ENCODE data around the gene SUPT6H. TPM values are rescaled to one million over a fixed set of nuclear protein-coding genes. Genes with fewer than 3 reads are reported as not detected.

SUPT6H gene
- total and polyA plus RNA-seq, 9 of the 15 experiments (the other 6 are each of a cell fraction or from before 2014, with no cell fraction given): 1.7 to 77.7 (median 49.2) TPM

DNA sequence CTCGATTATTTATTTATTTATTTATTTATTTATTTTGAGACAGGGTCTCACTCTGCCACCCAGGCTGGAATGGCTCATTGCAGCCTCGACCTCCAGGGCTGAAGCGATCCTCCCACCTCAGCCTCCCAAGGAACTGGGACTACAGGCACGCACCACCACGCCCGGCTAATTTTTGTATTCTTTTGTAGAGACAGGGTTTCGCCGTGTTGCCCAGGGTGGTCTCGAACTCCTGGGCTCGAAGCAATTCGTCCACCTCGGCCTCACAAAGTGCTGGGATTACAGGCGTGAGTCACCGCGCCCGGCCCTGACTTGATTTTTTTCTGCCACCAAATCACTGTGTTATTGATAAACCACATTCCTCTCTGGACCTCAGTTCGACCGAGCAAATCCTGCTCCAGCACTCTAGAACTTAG lies 57.0 kb downstream of the SUPT6H start (continued):
- TF ChIP-seq, protein P1, sequence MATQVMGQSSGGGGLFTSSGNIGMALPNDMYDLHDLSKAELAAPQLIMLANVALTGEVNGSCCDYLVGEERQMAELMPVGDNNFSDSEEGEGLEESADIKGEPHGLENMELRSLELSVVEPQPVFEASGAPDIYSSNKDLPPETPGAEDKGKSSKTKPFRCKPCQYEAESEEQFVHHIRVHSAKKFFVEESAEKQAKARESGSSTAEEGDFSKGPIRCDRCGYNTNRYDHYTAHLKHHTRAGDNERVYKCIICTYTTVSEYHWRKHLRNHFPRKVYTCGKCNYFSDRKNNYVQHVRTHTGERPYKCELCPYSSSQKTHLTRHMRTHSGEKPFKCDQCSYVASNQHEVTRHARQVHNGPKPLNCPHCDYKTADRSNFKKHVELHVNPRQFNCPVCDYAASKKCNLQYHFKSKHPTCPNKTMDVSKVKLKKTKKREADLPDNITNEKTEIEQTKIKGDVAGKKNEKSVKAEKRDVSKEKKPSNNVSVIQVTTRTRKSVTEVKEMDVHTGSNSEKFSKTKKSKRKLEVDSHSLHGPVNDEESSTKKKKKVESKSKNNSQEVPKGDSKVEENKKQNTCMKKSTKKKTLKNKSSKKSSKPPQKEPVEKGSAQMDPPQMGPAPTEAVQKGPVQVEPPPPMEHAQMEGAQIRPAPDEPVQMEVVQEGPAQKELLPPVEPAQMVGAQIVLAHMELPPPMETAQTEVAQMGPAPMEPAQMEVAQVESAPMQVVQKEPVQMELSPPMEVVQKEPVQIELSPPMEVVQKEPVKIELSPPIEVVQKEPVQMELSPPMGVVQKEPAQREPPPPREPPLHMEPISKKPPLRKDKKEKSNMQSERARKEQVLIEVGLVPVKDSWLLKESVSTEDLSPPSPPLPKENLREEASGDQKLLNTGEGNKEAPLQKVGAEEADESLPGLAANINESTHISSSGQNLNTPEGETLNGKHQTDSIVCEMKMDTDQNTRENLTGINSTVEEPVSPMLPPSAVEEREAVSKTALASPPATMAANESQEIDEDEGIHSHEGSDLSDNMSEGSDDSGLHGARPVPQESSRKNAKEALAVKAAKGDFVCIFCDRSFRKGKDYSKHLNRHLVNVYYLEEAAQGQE (IDR thresholded peaks at IDR 0.05; ENCODE audit: borderline replicate concordance): 0 out of 2 replicates have a peak, but pooled peaks have one; percentile 27
- TF ChIP-seq, protein P1 (CRISPR knock-in tag; IDR thresholded peaks at IDR 0.05; ENCODE audit: low read depth): no peak
- TF ChIP-seq, protein P2, sequence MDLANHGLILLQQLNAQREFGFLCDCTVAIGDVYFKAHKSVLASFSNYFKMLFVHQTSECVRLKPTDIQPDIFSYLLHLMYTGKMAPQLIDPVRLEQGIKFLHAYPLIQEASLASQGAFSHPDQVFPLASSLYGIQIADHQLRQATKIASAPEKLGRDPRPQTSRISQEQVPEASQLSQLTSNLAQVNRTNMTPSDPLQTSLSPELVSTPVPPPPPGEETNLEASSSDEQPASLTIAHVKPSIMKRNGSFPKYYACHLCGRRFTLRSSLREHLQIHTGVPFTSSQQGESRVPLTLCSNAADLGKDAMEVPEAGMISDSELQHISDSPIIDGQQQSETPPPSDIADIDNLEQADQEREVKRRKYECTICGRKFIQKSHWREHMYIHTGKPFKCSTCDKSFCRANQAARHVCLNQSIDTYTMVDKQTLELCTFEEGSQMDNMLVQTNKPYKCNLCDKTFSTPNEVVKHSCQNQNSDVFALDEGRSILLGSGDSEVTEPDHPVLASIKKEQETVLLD (IDR thresholded peaks at IDR 0.05): peak; percentile 34; the same call in 1 of the 2 replicates
- TF ChIP-seq DACH1 (IDR thresholded peaks at IDR 0.05; ENCODE audit: partially characterized antibody): no peak
- TF ChIP-seq JUND (IDR thresholded peaks at IDR 0.05; ENCODE audit: borderline replicate concordance, low read depth, low read length): peak; percentile 72
- peak; percentile 69; the same call in 2 of the 3 replicates for TF ChIP-seq JUND (tag; IDR thresholded peaks at IDR 0.05; ENCODE audit: borderline replicate concordance, low read depth, low read length)
- no peak for TF ChIP-seq CHD1 (IDR thresholded peaks at IDR 0.05; ENCODE audit: low read length)
- no peak for TF ChIP-seq TCF7L2 (IDR thresholded peaks at IDR 0.05; ENCODE audit: low read depth, low read length)
- TF ChIP-seq MEF2D (tag; conservative IDR thresholded peaks at IDR 0.05; ENCODE audit: low read depth): no peak
- TF ChIP-seq, protein P3, sequence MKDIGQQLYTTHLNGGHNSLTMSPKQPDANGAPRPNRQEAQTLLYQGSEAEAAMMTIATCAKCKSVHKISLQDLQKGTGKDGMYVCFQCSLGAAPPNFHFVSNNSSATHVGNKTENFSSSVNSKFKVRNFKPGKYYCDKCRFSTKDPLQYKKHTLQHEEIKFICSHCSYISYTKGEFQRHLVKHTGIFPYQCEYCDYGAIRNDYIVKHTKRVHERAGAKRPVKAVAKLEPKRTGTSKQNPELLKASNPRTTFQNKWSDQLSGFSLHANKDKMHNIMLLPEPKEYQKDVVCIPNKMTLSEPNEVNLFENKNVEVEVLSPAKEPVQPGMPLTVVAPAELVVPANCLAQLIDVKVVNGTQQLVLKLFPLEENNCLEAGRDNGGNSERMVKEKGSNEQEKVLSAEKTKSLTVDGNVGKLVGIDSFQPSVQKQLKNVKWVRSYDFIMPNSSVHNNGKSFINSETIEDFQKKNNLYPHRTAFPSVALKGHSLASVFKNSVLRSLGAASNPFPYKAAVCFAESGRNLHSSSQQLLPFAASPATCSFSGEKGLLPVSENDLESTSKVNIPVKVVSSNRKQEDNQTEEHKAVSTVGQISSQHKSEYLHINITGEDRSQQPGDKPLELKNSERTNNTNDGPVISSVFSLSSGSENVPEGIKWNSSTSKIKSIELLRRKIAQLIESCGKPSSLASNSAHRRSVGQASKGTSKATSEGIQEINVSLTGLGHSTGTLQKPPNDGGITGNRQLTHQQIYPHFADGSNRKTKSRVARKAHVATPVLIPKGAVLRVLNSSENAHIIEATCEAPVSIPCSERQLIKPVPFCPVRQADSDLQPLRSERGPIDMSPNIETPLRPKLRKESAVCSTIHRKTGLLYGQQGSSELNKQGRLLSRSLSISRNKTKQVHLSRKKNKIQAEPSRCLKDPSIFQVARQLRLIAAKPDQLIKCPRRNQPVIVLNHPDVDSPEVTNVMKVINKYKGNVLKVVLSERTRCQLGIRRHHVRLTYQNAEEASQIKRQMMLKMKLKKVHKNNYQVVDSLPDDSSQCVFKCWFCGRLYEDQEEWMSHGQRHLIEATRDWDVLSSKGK (CRISPR knock-in tag; IDR thresholded peaks at IDR 0.05): no peak
- TF ChIP-seq BHLHE40 (IDR thresholded peaks at IDR 0.05; ENCODE audit: low read length): 0 out of 2 replicates have a peak, but pooled peaks have one; percentile 11
- TF ChIP-seq, protein P4, sequence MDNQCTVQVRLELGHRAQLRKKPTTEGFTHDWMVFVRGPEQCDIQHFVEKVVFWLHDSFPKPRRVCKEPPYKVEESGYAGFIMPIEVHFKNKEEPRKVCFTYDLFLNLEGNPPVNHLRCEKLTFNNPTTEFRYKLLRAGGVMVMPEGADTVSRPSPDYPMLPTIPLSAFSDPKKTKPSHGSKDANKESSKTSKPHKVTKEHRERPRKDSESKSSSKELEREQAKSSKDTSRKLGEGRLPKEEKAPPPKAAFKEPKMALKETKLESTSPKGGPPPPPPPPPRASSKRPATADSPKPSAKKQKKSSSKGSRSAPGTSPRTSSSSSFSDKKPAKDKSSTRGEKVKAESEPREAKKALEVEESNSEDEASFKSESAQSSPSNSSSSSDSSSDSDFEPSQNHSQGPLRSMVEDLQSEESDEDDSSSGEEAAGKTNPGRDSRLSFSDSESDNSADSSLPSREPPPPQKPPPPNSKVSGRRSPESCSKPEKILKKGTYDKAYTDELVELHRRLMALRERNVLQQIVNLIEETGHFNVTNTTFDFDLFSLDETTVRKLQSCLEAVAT (IDR thresholded peaks at IDR 0.05): no peak
- TF ChIP-seq SMAD2 (IDR thresholded peaks at IDR 0.05; ENCODE audit: low read depth, low read length): no peak
- no peak for TF ChIP-seq ZFP30 (CRISPR knock-in tag; IDR thresholded peaks at IDR 0.05; ENCODE audit: borderline replicate concordance)

All from K562 (cell line).